Inflammatory macrophage (primary cell): Measurements from ENCODE around the gene SP110.
"Not testable (repeated sequence)": the region's sequence is repeated elsewhere in the genome, so short reads cannot be mapped to it uniquely, and the experiment has no call there.

ENCODE experiments used
- DNase-seq, 2 donors: peaks; one replicate each; pipeline ENCODE4 v3.0.0-alpha.2; 2020 to 2022
- total RNA-seq, 18 experiments: gene quantifications; one replicate each; lab custom pipeline; 2026; ENCODE audit warnings: mixed read lengths in 6 of 18, inconsistent platforms in 2 of 18; lab: John Stamatoyannopoulos, UW

The SP110 gene
- 17.5 to 264 (median 25.4) reads per million in 18 experiments for total RNA-seq

- DNase-seq, result peak; percentile 89 to 91
Observed at GRCh38 chr2:230219419-230220331, at the start of gene SP110. SP110 (minus strand) TSS chr2:230219984; CDS start chr2:230216927, 3,057 bp downstream.

- DNase-seq, result no peak
Observed at GRCh38 chr2:230268606-230269243, 48.9 kb upstream of the SP110 start.

- no peak for DNase-seq
Observed at GRCh38 chr2:230267556-230267955, 47.8 kb upstream of the SP110 start.

GRCh38 chr2:230267059-230267458, 47.3 kb upstream of the SP110 start:
- no peak for DNase-seq

GRCh38 chr2:230266638-230267037, 46.9 kb upstream of the SP110 start:
- DNase-seq, result no peak

- not testable (repeated sequence) for DNase-seq
Observed at GRCh38 chr2:230264945-230265344, 45.2 kb upstream of the SP110 start.

GRCh38 chr2:230262246-230262645, 42.5 kb upstream of the SP110 start:
- no peak for DNase-seq

- DNase-seq, result no peak
Observed at GRCh38 chr2:230258483-230258882, 38.7 kb upstream of the SP110 start.

GRCh38 chr2:230256733-230257332, 37.0 kb upstream of the SP110 start:
- DNase-seq, result no peak

GRCh38 chr2:230254152-230254881, 34.5 kb upstream of the SP110 start:
- DNase-seq, result no peak

- DNase-seq, result no peak
Observed at GRCh38 chr2:230250231-230250630, 30.4 kb upstream of the SP110 start.

- DNase-seq, result peak in 1 of 2 donors; percentile 65
Observed at GRCh38 chr2:230246206-230246605, 26.4 kb upstream of the SP110 start.

- no peak for DNase-seq
Observed at GRCh38 chr2:230244211-230244610, 24.4 kb upstream of the SP110 start.

GRCh38 chr2:230234845-230235244, 15.1 kb upstream of the SP110 start:
- DNase-seq, result no peak

GRCh38 chr2:230234122-230234722, 14.4 kb upstream of the SP110 start:
- DNase-seq, result no peak

- no peak for DNase-seq
Observed at GRCh38 chr2:230231251-230231650, 11.5 kb upstream of the SP110 start.

GRCh38 chr2:230230496-230231200, 10.9 kb upstream of the SP110 start:
- DNase-seq, result no peak

GRCh38 chr2:230230087-230230486, 10.3 kb upstream of the SP110 start:
- DNase-seq, result peak; percentile 33 to 59

GRCh38 chr2:230227216-230227615, 7.4 kb upstream of the SP110 start:
- DNase-seq, result no peak

GRCh38 chr2:230226051-230226551, 6.3 kb upstream of the SP110 start:
- DNase-seq, result no peak

- peak; percentile 78 to 83 for DNase-seq
Observed at GRCh38 chr2:230225486-230225885, 5.7 kb upstream of the SP110 start, which contains the start of gene SP140. SP140 (plus strand) TSS chr2:230225736; CDS start chr2:230225845, 109 bp downstream.
